GM19468 (cell line): ENCODE results near the gene CCM2.
A peak's percentile ranks its signal among the peaks of the same experiment; 100 is the strongest.

Source experiments
- ATAC-seq: cut with Tn5 transposase; IDR thresholded peaks from one replicate; pipeline ENCODE4 v1.9.1; 2021; ENCODE audit warnings: mild to moderate bottlenecking, moderate library complexity, moderate number of reproducible peaks; ENCODE audit not compliant: unreplicated experiment; ENCODE audit errors: extremely low read depth

CCM2 gene

GRCh38 chr7:44967571-44968446, 32.2 kb upstream of the CCM2 start:
- no peak for ATAC-seq

GRCh38 chr7:44969049-44969700, 30.8 kb upstream of the CCM2 start:
- ATAC-seq = no peak

GRCh38 chr7:44969701-44970522, 30.1 kb upstream of the CCM2 start:
- ATAC-seq = no peak

- ATAC-seq = no peak
Measured at GRCh38 chr7:44970523-44971051, 29.4 kb upstream of the CCM2 start.

GRCh38 chr7:44971188-44971901, 28.7 kb upstream of the CCM2 start:
- no peak for ATAC-seq

GRCh38 chr7:44971902-44972441, 28.0 kb upstream of the CCM2 start:
- no peak for ATAC-seq

- no peak for ATAC-seq
Measured at GRCh38 chr7:44972562-44972961, 27.4 kb upstream of the CCM2 start.

- ATAC-seq = no peak
Measured at GRCh38 chr7:44973610-44974401, 26.2 kb upstream of the CCM2 start.

GRCh38 chr7:44974549-44974948, 25.5 kb upstream of the CCM2 start:
- no peak for ATAC-seq

- no peak for ATAC-seq
Measured at GRCh38 chr7:44975331-44976039, 24.5 kb upstream of the CCM2 start.

GRCh38 chr7:44976040-44976745, 23.8 kb upstream of the CCM2 start:
- no peak for ATAC-seq

- no peak for ATAC-seq
Measured at GRCh38 chr7:44976746-44977196, 23.2 kb upstream of the CCM2 start.

- no peak for ATAC-seq
Measured at GRCh38 chr7:44977304-44977958, 22.6 kb upstream of the CCM2 start.

- ATAC-seq = no peak
Measured at GRCh38 chr7:44977959-44978335, 22.1 kb upstream of the CCM2 start.

- ATAC-seq = peak; percentile 62
Measured at GRCh38 chr7:44978511-44979366, 21.3 kb upstream of the CCM2 start, which contains the start of gene MYO1G. Gene MYO1G (minus strand): TSS chr7:44979015. CDS start chr7:44978961, 54 bp downstream.
